Measurements from ENCODE around the gene KAZN.
A peak's percentile ranks its signal among the peaks of the same experiment; 100 is the strongest.

Gene KAZN

DNA sequence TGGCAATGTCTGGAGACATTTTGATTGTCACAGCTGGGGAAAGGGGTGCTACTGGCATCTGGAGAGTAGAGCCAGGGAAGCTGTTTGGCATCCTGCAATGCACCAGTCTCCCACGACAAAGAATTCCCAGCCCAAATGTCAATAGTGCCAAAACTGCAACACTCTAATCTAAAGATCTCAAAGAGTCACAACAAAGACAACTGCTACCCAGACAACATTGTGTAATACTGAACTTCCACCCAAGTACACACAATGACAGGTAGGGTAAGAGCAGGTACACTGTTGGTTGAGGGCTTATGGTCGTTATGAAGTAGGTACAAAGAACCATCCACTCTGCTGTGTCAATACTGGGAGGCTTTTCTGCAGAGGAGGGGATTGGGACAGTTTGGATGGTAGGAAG lies 546.8 kb downstream of the KAZN start:
- no peak for DNase-seq (ENCODE audit: low spot score)

DNA sequence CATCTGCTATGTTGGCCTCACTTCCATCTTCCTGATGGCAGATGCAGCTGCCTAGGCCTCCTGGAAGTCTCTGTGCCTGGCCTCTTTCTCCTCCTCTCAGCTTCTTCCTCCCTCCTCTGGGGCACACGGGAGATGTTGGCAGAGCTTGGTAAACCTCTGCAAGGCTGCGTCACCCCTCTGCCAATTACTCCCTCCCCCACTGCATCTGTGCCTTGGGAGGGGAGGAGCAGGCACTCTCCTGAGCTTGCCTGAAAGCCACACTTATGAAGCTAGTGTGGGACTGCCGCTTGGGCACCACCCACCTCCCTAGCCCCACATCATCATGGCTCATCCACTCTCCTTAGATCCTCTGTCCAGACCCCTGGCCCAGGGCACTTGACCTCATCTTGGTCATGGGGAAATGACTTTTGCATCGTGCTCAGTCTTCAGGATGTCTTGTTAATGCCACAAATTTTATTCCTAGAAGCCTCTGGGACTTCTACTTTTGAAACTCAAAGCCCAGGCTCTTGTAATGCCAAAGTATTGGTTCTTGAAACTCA lies 547.7 kb downstream of the KAZN start:
- no peak for DNase-seq (ENCODE audit: low spot score)

DNA sequence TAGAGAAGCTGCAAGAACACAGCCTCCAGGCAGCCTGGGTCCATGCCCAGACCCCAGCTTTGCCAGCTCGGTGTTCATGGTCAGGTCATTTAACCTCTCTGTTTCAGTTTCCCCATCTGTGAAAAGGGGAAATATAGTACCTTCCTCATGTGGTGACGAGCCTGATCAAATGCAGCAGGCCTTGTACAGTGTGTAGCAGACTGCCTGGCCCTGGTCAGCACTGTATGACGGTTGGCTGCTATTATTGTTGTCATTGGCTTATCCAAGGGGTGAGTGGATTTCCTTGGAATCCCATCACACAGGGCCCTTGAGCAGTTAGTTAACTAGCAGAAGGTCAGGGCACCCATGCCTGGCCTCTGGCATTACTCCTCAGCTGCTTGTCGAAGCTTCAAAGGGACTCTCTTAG lies 548.5 kb downstream of the KAZN start:
- no peak for DNase-seq (ENCODE audit: low spot score)

DNA sequence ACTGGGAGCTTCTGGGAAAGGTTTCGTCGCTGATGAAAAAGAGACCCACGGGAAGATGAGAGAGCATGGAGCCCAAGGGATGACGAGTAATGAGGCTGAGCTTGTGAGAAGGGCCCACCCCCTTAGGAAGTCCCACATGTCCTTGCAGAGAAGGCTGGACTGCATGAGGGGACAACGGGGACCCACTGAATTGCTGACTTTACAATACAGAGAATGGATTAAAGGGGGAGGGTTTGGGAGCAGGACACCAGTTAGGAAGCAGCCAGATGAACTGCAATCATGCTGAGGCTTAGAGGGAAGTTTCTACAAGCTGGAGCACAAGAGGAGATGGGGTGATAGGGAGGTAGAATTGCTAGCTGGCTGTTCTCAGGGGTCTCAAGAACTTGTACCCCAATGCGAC lies 549.5 kb downstream of the KAZN start:
- DNase-seq (ENCODE audit: low spot score) = no peak

DNA sequence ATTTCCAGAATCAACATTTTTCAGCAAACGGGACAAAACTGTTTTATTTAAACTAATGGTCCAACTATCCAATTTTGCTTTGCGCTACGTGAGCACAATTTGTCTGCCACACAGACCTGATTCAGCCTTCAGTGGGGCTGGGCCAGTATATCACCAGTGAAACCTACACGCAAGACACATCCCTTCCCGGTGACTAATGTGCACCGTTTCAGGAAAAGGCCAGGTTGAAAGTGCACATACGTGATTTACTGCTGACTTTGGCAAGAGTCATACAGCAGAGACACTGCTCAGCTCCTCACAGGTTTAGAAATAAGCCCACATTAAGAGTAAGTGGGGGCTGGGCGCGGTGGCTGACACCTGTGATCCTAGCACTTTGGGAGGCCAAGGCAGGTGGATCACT lies 550.0 kb downstream of the KAZN start:
- no peak for DNase-seq (ENCODE audit: low spot score)

DNA sequence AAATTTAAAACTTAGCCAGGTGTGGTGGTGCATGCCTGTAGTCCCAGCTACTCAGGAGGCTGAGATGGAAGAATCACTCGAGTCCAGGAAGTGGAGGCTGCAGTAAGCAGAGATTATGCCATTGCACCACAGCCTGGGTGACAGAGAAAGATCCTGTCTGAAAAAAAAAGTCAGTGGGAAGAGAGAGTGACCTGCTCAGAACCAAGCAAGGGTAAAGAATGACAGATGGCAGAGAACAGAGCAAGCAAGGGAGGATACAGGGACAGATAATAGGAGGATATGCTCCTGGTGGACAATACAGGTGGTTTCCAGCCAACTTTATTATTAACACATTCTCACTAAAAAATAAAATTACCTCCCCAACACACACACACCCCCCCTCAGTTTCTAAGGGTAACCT lies 550.5 kb downstream of the KAZN start:
- DNase-seq (ENCODE audit: low spot score) = no peak

DNA sequence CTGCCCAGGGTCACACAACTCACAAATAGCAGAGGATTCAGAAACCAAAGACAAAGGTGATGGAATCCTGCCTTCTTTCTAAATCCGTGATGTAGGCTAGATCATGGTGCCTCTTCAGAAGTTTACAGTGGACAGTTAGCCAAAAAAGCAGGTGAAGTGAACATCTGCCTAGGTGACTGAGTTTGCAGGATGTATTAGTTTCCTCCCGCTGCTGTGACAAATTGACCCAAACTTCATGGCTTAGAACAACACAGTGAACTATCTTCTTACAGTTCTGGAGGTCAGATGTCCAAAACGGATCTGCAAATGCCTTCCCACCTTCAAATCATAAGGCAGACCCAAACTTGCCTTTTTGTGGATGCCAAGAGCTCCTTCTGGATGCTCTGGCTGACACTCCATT lies 551.9 kb downstream of the KAZN start:
- DNase-seq (ENCODE audit: low spot score) = no peak

DNA sequence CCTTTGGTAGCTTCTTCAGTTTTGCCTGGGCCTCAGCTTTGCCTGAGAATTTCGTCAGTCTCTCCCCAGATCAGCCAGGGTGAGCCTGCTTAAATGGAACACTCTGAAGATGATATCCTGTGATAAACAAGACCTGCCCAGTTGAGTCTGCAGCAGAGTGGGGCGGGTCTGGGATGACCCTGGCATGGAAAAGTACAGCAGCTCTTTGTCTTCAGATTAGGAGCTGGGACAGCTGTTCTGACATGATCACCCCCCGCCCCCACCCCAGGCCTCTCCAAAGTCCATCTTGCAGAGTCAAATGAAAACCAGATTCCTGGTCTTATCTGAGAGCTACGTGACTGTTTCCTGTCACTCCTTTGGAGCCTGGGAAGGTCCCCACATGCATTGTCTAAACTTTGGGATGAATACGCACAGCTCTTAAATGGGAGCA lies 552.9 kb downstream of the KAZN start:
- DNase-seq (ENCODE audit: low spot score) = no peak

DNA sequence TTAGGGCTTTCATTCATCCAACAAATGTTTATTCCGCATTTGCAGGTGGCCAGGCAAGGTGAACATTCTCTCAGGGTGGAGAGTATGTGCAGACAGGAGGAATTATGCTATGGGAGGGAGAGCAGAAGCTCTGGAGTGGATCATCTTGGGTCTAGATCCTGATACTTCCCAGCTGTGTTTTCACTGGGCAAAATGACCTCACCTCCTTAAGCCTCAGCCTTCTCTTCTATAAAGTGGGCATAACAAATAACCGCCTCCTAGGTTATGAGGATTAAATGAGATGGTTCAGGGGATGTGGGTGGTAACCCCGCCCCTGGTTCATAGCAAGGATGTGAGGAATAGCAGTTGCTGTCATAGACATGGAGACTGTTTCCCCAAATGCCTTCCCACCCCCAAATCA lies 553.4 kb downstream of the KAZN start:
- DNase-seq (ENCODE audit: low spot score) = no peak

DNA sequence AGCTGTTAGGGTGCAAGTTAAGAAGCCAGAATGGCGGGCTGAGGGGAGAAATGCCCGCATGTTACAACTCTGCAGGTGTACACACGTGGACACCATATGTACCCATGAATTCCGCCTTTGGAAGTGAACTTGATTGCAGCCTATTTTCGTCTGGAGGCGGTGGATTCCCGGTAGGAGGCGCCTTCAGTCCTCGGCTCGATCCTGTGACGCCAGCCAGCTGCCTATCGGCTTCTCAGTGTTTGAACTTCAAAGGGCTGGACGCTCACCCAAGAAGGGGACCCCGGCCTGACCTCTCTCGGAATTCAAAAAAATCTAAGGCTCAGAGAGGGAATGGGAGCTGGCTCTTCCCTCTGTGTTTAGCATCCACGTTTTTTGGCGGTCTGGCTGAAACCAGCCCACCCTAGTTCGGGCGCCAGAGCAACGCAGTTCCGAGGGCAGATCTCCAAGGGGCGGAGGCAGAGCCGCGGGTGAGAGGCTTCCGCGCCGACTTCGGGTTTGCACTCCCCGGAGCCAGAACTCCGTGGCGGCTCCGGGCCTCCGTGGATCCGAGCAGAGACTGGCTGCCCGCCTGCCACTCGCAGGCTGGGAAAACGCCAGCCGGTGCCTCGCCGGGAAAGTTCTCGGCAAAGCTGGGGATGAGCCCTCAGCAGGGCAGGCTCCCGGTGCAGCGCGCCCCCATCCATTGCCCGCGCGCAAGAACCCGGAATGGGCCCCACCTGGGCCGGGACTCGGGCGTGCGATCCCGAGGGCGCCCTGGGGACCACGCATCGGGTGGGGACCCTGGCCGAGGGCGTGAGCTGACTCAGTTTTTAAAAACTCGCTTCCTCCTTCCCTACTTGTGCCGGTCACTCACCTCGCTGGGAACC lies 554.1 kb downstream of the KAZN start:
- DNase-seq (ENCODE audit: low spot score) = peak; percentile 91

DNA sequence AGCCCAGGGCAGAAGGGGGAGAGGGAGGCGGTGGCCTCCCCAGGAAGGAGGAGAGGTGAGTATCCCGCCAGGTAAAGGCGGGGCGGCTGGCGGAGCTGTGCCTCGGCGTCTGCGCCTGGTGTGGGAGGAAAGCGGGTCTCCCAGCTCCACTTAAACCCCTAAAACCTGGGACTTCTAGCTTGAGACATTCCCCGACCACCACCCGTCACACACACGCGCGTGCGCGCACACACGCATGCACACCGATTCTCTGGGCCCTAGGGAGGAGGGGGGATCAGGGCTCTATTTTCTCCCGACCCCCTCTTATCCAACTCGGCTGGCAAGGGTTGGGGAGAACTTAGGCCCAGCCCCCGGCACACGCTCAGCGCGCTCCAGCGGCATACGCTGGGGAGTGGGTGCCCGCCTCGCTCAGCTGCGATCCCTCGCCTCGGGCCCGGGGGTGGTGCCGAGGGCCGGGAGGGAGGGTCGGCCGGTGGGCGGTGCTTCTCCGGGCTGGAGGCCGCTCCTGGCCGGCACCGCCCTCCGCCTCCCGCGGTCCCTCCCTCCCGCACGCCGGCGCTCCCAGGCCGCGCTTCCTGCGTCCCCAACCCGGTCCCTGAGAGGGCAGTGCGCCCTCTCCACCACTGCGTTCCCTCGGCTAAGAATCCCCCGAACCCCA lies 554.8 kb downstream of the KAZN start, which contains the start of gene TMEM51:
Gene TMEM51 (plus strand): TSS at position 564 of the 658 bp plus-strand sequence. CDS start 61,341 bp downstream, outside the sequence.
- peak; percentile 80 for DNase-seq (ENCODE audit: low spot score)

DNA sequence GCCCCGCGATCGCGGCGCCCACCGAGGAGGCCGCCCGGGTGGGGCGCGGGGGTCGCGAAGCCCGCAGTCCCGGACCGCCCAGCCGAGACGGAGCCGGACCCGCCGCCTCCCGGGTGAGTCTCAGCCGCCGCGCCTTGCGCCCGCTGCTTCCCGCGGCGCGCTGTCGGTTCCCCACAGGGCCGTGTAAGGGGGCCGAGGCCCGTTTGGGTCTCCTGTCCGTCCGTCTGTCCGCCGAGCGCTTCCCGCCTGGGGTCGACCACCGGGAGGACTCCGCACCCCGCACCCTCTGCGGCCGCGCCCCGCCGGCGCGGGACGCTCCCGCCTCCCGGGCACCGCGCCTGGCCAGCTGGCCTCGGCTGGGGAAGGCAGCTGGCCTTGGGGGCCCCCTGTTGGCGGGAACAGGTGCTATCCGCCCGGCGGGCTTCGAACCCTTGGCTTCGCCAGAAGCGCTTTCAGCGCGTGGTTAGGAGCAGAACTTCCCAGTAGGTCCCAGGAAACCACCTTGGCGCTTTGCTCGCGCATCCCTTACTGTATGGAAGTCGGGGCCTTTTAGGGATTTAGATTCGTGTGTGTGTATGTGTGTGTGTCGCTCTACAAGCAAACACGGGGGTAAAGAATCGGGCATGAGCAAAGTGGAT lies 555.5 kb downstream of the KAZN start:
- peak; percentile 86 for DNase-seq (ENCODE audit: low spot score)

DNA sequence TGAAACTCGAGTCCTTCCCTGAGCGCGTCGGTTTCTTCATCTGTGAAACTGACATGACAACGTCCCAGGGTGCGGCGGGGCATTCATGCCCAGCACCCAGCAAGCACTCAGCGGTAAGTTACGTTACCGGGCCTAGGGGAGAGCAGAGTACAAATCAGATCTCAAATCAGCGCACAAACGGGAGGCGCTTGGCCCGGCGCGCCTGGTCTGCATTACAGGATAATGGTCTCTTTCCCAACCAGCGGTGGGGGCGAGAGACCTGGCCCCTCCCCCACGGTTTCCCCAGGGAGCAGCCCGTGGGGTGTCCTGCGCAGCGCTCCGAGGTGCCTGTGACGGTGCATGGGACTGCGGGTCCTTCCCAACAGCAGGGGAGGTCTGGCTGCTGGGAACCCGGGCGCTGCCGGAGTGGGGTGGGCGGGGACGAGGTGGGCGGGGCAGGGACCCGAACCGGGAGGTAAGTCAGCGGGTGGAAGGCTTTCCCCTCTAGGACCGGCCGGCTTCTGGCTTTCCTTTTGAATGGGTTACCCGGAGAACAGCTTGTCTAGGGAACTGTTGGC lies 556.1 kb downstream of the KAZN start:
- peak; percentile 34 for DNase-seq (ENCODE audit: low spot score)

DNA sequence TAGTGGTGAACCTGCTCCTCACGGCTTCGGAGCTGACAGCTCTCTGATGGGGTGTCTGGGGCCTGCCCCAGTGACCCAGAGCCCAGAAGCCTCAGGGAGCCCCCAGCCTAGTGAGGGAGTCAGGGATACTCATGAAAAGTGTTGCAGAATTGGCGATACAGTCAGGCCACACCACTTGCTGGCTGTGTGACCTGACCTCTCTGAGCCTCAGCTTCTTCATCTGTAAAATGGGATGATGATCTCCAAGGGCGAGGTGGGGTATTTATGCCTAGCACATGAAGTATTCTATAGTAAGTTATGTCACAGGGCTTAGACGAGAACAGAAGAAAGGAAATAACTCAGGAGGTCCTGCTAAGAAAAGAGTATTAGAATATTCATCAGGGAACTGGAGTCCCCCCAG lies 556.7 kb downstream of the KAZN start:
- no peak for DNase-seq (ENCODE audit: low spot score)

DNA sequence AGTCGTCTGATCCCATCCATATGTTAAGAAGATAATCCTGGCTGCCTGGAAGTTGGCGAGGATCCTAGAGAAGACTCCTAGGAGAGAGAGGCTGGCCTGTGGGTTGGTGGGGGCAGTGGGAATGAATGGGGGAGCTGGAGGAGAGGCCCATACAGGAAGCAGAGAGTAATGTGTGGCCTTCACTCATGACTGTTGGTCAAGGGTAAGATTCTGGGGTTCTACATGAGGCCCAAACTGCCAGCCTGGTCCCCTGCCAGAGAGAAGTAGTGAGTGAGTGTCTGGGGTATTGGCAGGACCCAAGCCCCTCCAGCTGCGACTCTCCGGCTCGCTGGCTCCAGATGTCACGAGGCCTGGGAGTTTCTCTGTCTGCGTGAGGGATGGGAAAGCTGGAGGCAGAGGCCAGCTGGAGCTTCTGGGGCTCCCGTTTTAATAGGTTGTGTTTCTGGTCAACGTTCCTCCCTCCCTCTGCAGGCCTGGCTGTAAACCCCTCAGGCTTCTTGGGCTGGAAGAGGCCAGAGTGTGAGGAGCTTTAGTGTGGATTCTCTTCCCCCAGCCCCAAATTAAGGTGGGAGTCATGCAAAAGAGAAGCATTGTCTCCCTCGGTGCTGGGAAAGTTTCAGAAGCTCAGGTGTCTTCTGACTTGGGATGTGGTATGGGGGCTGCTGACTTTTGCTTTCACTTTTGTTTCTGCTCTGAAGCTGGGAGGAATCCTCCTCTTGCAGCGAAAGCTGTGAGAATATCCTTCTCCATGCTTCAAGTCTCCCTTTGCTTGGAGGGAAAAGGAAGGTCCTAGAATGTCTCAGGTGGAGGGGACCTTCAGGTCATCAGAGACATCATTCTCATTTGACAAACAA lies 557.6 kb downstream of the KAZN start:
- no peak for DNase-seq (ENCODE audit: low spot score)

DNA sequence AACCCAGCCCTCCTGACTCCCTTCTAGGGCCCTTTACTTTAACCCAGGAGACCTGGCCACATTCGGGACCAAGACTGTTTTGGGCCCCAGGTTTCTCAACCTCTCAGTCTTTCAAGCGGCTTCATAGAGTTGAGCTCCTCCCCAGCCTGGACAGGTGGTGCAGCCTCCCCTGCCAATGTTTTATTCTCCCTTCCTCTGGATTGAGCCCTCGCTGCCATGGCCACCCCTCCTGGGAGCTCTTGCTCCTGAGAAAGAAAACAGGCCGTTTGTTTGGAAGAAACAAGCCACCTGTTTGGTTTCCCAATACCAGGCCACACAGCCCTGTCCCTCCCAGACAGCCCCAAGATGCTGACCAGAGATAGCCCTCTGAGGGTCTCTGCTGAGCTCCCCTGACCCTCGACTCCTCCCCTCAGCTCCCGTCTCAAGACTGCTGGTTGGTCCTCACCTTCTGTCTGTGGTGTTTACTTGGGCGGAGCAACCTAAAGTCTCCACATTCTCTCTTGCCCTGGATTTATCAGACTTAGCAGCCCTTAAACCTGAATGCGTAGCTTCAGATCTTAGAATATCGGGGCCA lies 558.4 kb downstream of the KAZN start:
- DNase-seq (ENCODE audit: low spot score) = no peak

DNA sequence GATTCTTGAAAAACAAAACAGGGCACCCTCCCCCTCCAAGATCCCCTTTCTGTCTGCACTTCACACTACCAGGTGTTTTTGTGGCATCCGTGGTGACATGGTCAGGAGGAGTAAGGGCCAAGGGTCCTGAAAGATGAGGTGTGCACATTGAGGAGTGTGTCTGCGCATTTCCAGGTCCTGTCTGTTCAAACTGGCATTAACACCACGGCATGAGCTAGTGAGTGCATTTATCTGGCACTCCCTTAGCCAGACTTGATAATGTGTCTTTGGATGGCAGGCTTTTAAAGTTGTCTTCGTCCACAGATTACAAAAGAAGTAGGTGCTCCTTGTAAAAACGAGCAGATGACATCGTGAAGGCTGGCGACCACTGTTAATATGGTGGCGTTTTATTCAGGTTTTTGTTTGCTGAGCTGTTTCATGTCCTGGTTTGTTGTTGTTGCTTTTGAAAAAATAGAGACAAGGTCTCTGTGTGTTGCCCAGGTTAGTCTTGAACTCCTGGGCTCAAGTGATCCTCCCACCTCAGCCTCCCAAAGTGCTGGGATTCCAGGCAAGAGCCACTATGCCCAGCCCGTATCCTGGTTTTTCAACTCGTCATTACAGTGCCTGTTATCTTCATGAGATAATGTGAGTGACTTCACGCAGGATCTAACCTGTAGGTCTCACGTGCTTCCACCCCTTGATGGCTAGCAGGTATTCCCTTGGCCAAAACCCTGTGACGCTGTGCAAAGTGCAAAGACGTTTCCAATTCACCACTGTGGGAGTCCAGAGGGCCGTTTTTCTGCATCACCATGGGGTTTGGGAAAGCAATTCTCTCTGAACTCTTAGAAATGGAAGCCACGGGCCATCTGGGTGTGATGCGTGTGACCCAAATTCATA lies 559.3 kb downstream of the KAZN start:
- DNase-seq (ENCODE audit: low spot score) = no peak

DNA sequence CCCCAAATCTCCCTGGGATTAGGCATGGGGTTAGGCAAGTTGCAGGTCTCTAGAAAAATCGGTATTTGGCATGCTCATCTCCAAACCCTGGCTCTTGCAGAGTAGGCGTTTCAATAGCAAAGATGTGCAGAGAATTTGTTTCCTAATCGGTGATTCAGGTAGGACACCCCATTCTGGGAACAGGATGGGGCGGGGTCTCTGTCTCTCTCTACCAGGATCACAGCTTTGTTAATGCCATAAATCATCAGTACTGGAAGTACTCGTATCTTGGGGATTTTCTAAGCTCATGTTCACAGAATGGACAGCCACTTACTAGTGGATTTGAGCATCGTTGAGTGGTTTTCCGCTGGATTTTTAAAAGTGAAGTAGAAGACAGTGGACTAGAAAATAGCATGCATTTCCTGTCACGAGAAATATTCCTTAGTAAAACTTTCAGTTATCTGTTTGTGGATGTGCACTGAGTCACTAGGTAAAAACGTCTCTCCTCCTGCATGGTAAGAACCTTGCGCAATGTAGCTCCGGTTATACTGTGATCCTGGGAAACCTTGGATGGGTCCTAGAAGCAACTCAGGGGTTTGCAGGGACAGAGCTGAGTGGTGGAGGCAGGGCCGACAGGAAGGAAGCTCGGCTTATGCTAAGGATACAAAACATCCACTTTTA lies 560.2 kb downstream of the KAZN start:
- peak; percentile 61 for DNase-seq (ENCODE audit: low spot score)

DNA sequence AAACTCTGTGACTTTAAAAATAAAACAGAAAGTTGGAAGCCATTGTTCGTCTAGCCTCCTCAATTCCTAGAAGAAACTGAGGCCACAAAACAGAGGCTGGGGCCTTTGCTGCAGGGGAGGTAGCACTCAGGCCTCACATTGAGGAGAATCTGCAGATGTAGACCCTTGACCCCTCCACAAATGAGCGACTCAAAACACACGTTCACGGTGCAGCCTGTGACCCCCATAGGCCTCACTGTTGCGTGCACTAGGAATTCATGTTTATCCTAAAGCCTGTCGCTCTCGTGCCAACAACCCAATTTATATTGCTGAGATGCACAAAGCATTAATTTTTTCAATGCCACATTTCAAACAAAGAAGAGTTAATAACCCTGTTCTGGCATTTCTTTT lies 560.7 kb downstream of the KAZN start:
- no peak for DNase-seq (ENCODE audit: low spot score)

DNA sequence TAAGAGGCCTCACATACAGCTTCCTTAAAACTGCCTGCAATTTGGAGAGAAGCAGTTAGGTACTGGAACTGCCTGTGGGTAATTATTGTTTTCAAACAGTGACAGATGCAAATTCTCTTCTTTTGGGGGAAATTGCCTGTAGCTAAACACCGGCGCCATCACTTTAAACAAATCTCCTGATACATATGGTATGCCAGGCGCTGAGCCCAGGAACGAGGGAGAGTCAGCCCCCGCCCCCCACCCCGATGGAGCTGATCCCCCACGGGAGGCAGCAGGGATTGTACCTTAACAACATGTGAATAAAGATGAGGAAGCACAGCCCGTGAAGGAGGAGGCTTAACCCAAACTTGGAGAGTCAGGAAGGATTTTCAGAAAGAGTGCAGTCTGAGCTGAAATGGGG lies 562.1 kb downstream of the KAZN start:
- no peak for DNase-seq (ENCODE audit: low spot score)
